Measurements from ENCODE around the gene SEMA6A.

Gene SEMA6A

DNA sequence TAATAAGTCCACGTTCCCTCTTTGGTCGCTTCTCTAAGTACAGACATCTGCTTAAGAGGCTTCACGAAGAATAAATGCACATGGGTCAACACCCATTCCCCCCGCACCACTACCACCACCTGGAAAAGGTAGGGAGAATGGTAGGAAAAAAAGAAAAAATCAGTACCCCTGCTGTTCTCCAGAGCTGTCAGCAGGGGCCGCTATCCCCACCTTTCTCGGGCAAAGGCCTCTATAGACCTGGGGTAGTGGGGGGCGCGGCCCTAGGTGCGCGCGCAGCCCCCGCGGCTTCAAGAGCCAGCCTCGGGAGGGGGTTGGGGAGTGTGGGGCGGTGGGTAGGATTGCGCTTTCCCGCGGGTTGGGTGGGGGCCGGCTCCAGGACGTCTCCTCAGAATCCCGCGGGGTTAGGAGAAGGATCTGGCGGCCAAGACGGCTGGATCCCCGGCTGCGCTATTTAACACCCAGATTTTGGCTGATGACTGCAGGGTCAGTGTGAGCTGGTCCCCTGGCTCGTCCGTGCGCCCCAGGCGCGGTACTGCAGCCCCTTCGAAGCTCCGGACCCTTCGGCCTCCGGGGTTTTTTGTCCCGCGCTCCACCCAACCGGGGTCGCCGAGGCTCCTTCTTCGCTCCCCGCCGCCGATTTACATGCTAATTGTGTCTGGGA lies 1.6 kb upstream of the SEMA6A start:
- no peak for DNase-seq

DNA sequence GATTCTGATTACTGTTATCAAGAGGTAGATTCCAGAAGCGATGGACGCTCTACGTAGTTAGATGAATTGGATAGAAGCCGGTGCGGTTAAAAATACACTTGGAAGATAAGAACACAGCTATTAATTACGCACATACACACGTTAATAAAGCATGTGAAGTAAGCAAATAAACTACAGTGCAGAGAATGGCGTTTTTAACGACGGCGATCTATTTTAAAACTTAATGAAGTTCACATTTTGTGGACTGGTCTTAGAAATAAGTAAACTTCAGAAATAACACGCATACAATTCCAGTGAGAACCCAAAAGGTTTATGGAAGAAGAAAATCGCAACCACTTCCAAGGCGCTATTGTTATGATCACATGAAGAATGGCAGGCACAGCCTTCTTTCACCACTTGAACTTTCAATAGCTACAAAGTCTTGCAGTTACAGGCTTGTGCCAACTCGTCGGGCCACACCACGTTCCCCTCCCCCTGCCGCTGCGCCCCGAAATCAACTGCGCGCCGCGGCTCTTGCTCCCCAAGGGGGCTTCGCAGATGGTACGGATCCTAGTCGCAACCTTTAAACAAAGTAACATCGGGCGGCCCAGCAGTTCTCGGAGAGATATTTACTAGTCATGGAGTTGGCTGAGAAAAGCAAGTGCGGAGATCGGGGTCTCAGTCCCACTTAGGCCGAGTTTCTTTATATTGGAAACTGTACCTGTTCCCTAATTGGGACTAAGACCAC lies 866 bp upstream of the SEMA6A start:
- no peak for DNase-seq

DNA sequence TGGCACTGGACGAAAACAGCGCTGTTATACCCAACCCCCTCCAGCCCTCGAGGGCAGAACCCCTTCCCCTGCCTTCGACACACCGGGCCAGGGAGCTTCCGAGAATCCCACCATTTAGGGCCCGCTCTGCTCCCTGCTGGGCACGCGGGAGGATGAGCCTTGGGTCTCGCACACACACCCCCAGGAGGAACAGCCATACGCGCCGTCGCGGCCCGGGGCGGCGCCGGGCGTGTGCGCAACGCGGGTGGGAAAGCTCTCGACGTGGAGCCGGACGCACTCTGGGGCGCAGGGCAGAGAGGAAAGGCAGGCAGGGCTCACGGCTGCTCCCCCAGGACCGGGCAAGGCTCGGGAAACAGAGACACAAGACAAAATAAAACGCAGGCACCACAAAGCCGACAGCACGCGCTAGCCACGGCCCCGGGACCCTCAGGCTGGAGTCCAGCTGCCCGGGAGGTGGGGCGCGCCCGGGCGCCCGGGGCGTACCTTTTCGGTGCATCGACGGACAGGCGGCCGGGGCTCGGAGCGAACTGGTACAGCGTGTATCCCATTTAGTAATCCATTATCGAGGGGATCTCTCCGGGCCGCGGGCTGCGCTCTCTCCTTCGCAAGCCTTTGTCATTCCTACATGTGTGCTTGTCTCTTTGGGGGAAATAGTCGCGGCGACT lies 789 bp downstream of the SEMA6A start:
- DNase-seq: peak; percentile 80

DNA sequence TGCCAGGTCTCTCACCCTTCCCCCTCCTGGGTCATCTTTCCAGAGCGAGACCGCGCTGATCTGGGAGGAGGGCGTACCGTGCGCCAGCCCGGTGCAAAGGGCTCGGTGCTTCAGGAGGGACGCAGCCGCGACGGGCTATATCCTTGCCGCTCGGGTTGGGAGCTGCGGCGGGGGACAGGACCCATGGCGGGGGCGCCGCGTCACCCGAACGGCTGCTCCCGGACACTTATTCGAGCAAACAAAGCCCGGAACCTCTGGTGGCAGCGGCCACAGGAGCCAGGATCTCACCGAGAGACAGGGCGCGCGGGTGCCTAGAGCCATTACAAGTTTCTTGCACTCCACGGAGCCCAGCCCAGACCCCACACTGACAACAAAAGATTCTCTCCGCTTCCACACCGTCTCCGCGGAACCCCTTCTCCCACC lies 1.3 kb downstream of the SEMA6A start:
- peak; percentile 89 for DNase-seq

DNA sequence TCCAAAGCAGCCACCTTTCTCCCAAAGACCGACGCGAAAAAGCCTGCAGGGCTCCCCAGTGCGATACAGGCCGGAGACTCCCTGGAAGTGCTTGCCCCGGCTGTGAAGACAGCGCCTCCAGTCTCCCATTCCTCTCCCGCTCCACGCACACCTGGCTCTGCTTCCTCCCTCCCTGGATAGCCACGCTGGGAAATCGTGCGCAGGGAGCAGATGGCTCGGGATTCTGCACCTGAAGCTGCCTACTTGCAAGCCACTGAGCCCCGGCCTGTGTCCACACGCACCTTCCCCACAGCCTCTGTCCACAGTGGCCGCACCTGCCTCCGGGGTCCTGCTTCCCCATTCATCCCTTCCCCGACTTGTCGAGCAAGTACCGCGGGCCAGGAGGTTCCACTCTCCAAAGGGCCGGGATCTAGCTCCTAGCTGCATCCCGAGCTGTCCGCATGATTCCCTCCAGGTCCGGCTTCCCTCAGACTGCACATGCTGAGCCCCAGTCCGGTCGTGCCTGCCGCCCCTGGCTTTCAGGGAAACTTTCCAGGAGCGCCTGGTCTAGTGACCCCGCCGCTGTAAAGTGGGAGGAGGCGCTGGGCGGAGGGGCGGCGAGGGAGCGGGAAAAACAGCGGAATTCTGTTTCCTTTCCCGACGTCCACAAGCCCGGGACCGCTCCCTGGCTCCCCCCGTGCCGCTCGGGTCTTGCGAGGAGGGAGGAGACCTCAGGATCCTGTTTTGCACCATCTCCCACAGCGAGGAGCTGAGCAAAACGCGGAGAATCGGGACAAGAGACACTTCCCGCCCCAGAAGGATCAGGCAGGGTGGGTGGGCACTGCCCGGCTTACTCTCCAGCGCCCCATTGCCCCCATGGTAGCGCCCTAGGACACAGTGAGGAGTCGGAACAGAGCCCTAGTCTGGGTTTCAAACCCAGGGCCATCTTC lies 2.0 kb downstream of the SEMA6A start:
- peak; percentile 91 for DNase-seq

DNA sequence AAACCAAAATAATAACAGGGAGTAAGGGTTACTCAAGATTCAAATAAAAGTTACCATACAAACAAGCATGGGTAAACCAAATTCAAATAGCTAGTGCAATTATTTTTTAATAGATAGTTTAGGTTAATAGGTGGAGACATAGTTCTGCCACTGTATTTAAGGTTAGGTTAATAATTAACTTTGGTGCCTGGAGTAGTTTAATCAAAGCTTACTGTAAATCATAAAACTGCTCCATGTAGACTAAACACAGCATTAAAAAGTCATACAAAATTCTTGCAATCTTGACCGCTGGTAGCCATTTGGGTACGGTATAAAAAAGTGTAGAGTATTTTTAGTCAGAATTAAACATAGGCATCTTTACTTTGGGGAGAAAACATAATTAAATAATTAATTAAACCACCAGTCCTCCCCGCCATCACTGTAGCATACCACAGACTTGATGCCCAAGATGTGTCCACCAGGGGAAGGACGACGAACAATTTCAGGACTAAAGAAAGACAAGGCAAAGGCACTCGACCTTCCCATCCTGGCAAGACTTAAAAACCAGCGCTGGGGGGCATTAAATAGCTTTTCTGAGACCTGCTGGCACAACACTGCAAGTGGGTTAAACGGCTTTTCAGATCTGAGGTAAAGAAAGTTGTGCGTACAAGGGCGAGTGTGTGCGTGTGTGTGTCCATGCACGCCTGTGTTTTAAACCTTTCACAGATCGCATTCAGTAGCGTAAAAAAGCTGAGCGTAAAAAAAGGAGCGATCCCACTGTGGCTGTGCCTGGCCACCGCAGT lies 2.9 kb downstream of the SEMA6A start:
- peak; percentile 82 for DNase-seq

DNA sequence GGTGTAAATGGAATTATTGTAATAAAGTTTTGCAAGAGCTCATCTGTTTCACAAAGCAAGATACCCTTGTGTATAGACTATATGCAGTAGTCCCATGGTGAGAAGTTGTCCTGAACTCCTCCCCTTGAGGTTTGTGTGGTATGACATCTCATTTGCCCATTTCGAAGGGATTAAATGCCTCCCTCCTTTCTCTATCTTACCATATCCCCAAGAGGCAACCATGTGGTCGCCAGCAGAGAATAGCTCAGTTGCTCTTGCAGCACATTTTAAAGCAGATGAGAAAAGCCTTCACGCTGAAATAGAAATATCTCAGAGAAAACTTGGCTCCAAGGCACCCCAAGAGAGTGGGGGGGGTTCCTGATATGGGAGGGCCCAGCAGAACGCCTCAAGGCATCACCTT lies 4.6 kb downstream of the SEMA6A start:
- peak; percentile 59 for DNase-seq

DNA sequence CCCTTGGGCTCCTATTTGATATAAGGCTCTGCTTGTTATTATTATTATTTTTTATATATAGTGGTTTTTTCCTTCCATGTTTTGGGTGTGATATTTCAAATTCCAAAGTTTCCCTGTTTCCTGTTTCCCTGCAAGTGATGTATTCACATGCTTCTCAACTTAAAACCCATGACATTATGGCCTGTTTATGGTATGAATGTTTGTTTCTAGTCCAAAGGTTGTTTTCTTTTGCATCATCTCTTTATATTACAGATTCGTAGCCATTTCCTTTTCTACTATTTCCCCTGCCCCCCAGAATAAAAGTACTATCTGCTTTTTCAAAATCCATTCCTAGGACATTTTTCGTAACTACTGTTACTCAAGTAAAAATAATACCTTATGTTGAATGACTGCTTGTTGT lies 7.5 kb downstream of the SEMA6A start:
- no peak for DNase-seq

DNA sequence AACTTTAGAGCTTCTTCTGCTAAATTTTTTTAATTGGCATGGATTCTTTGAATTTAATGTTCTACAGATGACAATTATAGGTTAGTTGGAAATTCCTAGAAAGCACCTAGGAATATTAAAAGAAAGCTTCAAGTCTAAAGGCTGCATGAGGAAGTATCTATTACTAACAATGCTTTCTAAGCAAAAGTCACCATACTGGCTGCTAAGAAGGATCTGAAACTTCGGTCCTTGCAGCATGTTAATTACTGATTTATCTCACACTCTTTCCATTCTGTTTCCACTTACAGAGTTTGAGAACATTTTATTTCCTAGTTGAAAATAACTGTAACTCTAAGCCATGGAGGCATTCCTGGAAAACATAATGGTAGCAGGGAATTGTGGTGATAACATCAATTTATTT lies 8.4 kb downstream of the SEMA6A start:
- DNase-seq: no peak

DNA sequence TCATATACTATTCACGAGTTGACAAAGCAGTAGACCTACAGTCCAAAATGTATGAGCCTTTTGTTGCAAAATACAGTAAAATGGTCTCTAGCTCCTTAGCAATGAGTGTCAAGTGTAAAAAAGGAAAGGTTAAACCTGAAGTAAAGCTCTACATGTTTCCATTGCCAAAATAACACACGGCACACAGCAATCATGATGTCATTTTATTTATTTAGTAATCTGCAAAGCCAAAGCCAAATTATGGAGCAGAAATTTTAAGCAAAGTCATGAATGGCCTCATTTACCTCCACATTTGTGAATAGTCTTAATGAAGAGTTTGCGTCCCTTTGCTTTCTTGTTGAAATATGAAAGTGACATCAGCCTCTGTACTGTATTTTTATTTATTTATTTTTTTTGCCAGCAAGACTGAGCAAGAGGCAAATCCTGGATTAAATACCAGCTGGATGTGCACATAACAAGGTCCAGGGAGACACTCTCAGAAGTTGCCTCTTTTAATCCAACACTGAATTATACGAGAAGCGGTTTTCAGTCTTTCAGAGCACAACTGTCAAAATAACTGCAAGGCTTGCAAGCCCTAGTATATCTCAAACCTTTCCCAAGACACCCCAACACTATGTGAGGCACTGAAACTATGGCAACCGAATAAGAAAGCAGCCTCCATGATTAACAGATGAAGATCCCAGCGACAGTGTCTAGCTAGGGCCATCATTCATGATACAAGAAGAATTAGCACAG lies 9.7 kb downstream of the SEMA6A start:
- DNase-seq: peak; percentile 77

DNA sequence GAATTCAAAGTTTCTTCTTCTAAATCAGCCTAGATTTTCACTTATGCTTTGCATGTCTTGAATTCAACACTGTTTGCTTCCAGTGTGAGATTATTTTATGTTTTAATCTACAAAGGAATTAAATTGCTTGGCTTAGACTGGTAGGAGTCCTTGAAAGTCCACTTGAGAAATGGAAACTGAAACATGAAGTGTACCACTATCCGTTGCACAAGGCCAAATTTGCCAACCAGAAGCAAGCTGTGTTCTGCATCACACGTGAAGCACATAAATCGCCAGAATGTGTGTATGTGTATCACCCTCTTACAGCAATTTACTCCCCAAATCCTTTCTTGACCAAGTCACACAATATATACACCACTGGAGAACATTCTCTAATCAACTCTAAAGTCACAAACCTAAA lies 10.3 kb downstream of the SEMA6A start:
- peak; percentile 66 for DNase-seq

DNA sequence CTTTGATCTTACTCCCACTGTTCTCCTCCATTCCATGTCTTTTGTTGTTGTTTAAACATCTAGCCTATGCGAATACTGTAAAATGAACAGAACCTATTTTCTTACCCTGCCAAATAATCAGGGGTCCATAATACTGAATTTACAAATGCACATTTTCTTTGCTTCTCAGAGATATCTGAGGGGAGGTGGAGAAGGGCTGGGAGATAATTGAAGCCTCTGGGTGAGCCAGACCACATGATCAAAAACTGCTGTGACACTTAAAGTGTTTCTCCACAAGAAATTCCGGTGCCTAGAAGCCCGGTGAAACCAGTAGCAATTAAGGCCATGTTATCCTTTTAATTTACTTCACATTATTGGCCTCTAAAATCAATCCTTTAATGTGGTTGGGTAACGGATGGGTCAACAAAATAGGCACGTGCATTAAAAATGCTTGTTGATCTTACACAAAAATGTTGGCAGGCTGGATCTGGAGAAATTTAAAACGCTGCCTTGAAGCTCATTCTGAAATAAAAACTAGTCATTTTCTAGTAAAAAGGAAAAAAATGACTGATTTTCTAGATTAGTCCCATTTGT lies 10.8 kb downstream of the SEMA6A start:
- peak; percentile 85 for DNase-seq

DNA sequence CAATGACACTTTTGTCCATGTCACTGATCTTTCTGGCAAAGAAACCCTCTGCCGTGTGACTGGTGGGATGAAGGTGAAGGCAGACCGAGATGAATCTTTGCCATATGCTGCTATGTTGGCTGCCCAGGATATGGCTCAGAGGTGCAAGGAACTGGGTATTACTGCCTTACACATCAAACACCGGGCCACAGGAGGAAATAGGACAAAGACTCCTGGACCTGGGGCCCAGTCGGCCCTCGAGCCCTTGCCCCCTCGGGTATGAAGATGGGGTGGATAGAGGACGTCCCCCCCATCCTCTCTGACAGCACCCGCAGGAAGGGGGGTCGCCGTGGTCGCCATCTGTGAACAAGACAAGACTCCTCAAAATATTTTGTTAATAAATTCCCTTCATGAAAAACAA lies 12.0 kb downstream of the SEMA6A start:
- no peak for DNase-seq

DNA sequence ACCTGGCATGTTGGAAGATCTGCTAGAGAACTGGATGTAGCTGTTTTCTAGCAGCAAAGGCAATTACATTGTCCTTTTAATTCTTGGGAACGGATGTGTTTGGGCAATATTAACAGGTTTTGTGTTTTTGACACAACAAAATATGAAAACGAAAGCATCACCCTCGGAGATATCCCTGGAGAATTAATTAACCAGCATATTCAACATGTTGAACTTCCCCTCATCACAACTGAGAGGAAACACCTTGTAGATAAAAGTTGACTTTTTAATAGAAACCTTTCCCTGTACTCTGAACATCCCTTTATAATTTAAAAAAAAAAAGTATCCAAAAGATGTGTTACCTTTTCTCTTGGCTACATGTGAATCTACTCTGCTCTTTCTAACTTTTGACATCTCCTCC lies 13.0 kb downstream of the SEMA6A start:
- no peak for DNase-seq

DNA sequence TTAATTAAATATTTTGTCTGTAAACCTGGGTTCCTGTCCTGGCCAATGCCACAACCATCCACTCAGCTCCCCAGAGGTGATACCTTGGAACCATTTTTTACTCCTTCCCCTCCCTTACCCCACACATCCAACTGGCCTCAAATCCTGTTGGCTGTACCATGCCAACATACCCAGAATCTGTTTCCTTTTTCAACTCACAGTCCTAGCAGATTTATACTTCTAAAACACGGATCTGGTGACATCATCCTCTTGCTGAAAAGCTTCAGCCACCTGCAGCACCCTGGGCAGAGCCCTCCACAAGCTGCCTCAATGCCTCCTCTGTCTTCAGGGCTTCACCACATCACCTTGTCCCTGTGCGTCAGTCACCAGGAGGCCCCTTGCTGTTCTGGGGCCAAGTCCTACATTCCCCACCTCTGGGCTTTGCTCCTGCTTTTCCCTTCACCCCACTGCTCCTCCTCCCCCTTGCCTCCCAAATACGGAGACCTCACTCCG lies 14.9 kb downstream of the SEMA6A start:
- peak; percentile 53 for DNase-seq

DNA sequence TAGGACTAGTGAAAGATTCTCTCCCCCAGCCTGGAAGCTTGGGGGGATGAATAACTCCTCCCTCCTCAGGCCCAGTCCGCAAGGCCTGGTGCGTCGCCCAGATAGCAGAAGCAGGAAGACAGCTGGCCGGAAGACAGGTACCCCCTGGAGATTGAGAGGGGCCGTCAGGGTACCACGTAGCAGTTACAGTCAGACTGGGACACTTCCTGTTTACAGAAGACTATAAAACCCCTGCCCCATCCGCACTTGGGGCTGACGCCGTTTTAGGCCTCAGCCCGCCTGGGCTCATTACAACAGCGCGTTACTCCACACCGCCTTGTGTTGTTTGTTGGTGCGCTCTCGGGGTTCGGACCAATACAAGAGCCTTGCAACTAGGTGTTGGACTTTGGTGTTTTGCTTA lies 15.4 kb downstream of the SEMA6A start:
- peak; percentile 85 for DNase-seq

DNA sequence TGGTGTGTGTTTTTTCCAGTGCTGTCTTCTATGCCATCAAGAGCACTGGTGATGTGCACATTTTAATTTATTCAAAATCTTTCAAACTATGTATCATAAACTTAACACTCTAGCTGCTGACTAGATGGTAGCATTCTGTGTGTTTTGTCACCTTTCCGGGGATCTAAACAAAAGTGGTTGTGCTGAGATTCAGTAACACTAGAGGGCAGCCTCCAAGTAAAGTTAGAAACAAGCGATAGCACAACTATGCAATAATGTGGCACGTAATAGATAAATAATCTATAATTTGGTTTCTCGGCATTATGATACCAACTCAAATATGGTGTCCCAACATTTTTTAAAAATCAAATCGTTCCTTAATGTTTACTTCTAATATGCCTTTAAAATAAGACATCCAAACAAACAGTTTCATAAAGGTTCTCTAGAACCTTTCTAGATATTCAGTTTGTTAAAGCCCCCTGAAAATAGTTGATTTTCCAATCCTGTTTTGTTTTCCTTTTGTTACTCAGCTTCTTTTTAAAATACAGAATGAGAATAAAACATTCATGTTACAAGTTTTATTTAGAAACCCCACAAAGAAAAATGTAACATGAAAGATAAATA lies 16.9 kb downstream of the SEMA6A start:
- DNase-seq: peak; percentile 76

DNA sequence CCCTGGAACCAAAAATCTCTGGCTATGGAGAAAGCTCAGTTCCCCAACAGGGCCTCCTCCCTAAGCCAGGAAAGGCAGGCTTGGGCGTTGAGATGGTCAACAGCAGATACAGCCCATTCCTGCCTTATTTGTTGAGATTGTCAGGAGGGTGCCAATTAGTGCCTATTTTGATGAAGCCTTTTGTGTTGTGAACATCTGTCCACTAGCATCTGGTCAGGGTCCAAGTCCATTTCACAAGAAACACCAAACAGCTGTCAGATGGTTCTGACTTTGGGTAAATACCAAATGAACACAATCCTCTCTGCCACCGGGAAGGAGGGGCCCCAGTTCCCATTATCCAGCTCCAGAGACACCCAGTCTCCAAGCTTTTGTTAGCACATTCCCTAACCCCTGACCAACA lies 19.9 kb downstream of the SEMA6A start:
- peak; percentile 100 for DNase-seq

DNA sequence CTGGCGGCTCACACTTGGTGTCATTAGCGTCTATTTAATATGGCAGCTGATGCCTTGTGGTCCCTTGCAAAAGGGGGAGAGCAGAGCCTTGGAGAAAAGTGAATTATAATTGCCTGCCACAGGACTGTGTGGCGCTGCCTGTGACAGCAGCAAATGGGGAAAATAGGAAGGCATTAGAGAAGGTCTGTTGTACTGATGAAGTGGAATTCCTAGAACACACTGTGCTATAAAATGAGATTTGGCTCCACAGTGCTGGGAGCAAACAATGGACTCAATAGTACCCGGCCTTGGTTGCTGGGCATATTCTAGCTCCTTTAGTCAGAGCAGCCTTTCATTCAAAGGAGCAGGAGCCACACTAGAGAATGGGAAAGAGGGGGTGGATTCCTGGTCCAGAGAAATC lies 21.3 kb downstream of the SEMA6A start:
- DNase-seq: peak; percentile 92

DNA sequence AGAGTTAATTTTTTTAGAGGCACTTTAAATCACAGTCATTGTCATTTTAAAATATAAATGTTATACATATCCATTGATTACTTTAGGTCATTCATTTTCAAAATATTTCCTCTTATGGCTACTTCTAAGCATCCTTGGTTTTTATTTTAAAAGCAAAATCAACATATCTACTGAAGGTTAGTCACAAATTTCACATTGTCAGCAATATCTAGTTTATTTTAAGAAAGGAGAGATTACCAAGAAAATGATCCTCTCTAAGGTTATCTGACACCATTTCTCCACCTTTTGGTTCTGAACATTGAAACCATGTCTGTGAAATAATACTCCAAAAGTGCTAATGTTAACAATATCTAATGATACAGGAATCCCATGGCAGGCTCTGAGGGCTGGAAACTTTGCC lies 24.5 kb downstream of the SEMA6A start:
- no peak for DNase-seq

DNA sequence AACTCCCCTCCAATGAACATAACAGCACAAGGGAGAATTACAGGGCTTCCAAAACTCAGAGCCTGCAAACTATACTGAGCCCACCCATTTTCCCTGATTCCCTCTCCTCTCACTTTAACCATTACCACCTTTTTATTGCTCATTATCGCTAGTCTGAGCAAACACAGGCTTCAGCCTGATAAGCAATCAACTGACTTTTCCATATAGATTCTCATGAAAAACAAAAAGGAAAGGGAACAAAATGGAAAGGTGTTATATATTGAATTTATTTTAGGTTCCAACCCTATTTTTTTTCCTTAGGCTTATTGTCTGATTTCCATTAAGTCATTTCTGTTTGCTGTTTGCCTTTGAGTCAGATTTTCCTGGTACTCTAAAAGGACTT lies 27.9 kb downstream of the SEMA6A start:
- no peak for DNase-seq
